IPS DF 6.9 (cell line): Measurements from ENCODE around the gene RASSF3.

Experiments
- DNase-seq: peaks from one replicate; pipeline ENCODE4 v3.0.0-alpha.2; 2013; ENCODE audit warnings: low read depth, low spot score
- H3K27ac ChIP-seq: one replicate; pipeline ENCODE4 v1.5.1; 2013; ENCODE audit warnings: low read length, control low read depth
- H3K27me3 ChIP-seq: 2 replicates; pipeline ENCODE4 v1.6.1; 2013; ENCODE audit warnings: mild to moderate bottlenecking, low read length; ENCODE audit not compliant: control insufficient read depth, insufficient read depth
- H3K36me3 ChIP-seq: 2 replicates; pipeline ENCODE4 v1.6.1; 2013; ENCODE audit warnings: low read length; ENCODE audit not compliant: control insufficient read depth, insufficient read depth
- H3K4me1 ChIP-seq: 2 replicates; pipeline ENCODE4 v1.6.1; 2013; ENCODE audit warnings: low read length; ENCODE audit not compliant: control insufficient read depth, insufficient read depth
- H3K4me3 ChIP-seq: 2 replicates; pipeline ENCODE4 v1.5.1; 2013; ENCODE audit warnings: mild to moderate bottlenecking, low read length
- H3K9me3 ChIP-seq: 2 replicates; pipeline ENCODE4 v1.6.1; 2013; ENCODE audit warnings: low read length, inconsistent platforms; ENCODE audit not compliant: control insufficient read depth, insufficient read depth
- WGBS: extraction: QIAGEN DNeasy Blood & Tissue Kit; methylation state at CpG from one replicate; pipeline ENCODE4 v1.1.7; 2013; ENCODE audit warnings: mixed read lengths, missing lambda C conversion rate; ENCODE audit not compliant: insufficient read length, insufficient coverage; 5-methylcytosine and 5-hydroxymethylcytosine counted together

The RASSF3 gene

DNA sequence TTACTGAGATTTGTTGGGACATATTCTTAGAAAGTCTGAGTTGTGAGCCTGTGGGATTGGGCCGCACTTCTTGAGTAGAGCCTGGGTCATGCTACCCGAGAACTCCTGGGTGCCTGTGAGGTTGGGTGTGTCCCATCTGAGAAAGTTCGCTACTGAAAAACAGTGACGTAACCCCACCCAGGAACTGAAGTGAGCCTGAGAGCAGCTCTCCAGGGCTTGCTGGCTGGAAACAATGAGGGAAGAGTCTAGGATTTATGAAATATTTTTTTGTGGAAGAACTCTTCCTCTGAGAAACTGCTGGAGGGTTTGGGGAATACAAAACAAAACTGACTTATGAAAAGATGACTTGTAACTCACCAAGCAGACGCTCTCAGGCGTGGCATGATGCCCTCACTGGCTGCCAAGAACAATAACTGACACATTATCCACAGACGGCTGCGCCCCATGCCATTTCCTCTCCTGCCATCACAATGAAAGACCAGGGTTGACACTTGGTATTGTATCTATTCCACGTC is 69.2 kb downstream of the RASSF3 start:
- Histone ChIP-seq H3K27me3 (no peaks in the 10 kb centered on the region), H3K4me3 (no peak overlapping the region), H3K36me3 (no peaks in the 10 kb centered on the region; the same call in 1 of the 2 replicates), H3K9me3 (no peaks in the 10 kb centered on the region), H3K27ac (no peak overlapping the region), H3K4me1 (peaks cover 6% of the 10 kb centered on the region)
- no CpG with 5 or more reads among the region's 9 CpGs for WGBS
- DNase-seq, result no peak

DNA sequence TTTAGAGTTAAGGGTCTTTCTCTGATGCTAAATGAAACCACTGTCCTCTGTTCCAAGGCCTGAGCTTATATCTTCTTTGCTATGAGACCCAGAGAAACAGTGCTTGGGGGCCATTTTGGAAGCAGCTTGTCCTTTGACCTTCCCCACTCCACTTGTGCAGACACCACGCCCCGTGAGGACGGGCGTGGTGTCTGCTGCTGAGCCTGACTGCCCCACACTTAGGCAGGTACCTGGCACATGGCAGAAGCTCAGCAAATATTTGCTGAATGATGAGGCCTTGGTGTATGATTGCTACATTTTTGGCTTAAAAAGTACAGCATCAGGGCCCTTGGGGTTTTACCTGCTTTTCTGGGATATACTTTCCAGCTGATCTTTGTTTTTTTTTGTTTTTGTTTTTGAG is 69.9 kb downstream of the RASSF3 start:
- Histone ChIP-seq H3K4me1 (peaks cover 6% of the 10 kb centered on the region; the same call in 1 of the 2 replicates), H3K27ac (no peak overlapping the region), H3K4me3 (no peak overlapping the region), H3K9me3 (no peaks in the 10 kb centered on the region), H3K36me3 (no peaks in the 10 kb centered on the region), H3K27me3 (no peaks in the 10 kb centered on the region)
- no CpG with 5 or more reads among the region's 4 CpGs for WGBS
- no peak for DNase-seq

DNA sequence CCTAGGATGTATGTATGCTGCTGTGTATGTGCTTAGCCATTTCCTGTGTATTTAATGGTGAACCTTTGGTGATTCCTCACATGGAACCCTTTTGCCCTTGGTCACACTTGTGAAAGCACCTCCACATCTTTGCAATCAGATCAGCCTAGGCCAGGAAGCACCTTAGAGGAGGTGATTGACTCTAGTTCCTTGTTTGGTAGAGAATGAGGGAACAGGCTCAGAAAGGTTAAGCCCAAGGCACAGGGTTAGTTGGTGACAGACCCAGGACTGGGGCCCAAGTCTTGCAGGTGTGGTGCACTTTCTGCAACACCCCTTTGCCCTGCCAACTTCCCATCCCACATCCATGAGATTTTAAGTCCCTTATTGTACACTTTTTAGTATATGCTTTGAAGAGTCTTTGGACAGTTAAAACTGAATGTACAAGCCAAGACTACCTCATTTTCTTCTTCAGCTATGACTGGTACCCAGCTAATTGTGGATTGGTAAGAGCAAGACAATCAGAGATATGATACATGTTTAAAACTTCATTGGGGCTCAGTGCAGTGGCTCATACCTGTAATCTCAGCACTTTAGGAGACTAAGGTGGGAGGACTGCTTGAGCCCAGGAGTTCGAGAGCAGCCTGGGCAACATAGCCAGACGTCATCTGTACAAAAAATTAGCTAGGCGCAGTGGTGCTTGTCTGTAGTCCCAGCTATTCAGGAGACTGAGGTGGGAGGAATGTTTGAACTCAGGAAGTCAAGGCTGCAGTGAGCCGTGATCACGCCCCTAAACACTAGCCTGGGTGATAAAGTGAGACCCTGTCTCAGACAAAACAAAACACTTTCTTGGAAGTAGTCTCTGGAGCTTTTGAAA is 71.1 kb downstream of the RASSF3 start:
- Histone ChIP-seq H3K4me3 (no peak overlapping the region), H3K27me3 (no peaks in the 10 kb centered on the region), H3K36me3 (0 out of 2 replicates have a peak, but pooled peaks cover 3% of the 10 kb centered on the region), H3K27ac (no peak overlapping the region), H3K4me1 (peaks cover 4% of the 10 kb centered on the region; the same call in 1 of the 2 replicates), H3K9me3 (no peaks in the 10 kb centered on the region)
- no CpG with 5 or more reads among the region's 5 CpGs for WGBS
- no peak for DNase-seq

DNA sequence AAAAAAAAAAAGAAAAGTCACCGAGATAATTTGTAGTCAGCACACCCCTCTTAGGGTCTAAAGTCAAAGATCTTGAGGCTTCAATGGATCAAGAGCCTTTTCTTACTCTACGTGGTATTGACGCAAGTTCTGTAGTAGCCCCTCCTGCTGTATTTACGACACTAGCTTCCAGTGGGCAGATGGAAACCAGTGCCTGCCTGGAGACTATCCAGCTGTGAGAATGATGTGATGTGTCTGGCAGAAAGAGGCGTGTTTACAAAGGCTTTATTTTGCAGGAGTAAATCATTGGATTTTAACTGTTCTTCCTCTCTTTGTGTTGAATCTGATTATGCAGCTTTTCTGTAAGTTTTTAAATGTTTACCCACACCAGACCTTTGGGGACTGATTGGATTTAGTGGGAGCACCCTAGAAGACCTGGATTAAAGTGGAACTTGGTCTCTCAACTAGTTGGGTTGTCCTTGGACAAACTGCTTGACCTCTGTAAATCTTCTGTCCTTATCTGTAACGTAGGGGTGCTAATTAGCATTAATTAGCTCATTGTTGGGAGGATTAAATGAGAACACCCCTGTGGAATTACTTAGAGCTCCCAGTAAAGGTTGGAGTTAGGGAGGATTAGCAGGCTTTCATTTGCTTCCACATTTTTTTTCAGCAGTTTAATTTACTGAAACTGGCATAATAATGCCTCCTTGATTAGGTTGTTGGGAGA is 72.4 kb downstream of the RASSF3 start:
- Histone ChIP-seq H3K9me3 (no peaks in the 10 kb centered on the region), H3K4me3 (no peak overlapping the region), H3K27ac (no peak overlapping the region)

DNA sequence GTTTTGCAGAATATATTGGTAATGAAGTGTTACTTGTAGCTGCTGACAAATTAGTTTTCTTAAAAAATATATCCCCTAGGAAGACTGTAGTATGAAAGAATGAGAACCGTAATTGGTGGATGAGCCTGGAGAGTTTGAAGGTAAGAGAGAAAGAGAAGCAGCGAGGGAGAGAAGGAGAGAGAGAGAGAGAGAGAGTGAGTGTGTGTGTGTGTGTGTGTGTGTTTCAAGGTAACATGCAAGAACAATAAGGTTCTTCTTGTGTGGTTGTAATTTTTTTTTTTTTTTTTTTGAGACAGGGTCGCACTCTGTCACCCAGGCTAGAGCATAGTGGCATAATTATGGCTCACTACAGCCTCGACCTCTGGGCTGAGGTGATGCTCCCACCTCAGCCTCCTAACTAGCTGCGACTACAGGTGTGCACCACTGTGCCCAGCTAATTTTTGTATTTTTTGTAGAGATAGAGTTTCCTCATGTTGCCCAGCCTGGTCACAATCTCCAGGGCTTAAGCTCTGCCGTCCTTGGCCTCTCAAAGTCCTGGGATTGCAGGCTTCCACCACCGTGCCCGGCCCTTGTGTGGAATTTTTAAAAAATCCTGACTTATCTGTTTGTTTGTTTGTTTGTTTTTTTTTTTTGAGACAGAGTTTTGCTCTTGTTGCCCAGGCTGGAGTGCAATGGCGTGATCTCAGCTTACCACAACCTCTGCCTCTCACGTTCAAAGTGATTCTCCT is 73.7 kb downstream of the RASSF3 start:
- H3K4me3 ChIP-seq, result no peak overlapping the region
- H3K36me3 ChIP-seq, result 0 out of 2 replicates have a peak, but pooled peaks cover 3% of the 10 kb centered on the region
- H3K4me1 ChIP-seq, result peaks cover 7% of the 10 kb centered on the region; the same call in 1 of the 2 replicates
- H3K27me3 ChIP-seq, result no peaks in the 10 kb centered on the region
- no peak overlapping the region for H3K27ac ChIP-seq
- H3K9me3 ChIP-seq, result no peaks in the 10 kb centered on the region
- WGBS, result 100% methylated on average over 1 of the region's 10 CpGs
- no peak for DNase-seq

More for the DNA sequence above, 72.4 kb downstream of the RASSF3 start:
- peaks cover 6% of the 10 kb centered on the region; the same call in 1 of the 2 replicates for H3K4me1 ChIP-seq
- DNase-seq, result no peak
- H3K27me3 ChIP-seq, result no peaks in the 10 kb centered on the region
- 0 out of 2 replicates have a peak, but pooled peaks cover 3% of the 10 kb centered on the region for H3K36me3 ChIP-seq
- no CpG with 5 or more reads among the region's 6 CpGs for WGBS

DNA sequence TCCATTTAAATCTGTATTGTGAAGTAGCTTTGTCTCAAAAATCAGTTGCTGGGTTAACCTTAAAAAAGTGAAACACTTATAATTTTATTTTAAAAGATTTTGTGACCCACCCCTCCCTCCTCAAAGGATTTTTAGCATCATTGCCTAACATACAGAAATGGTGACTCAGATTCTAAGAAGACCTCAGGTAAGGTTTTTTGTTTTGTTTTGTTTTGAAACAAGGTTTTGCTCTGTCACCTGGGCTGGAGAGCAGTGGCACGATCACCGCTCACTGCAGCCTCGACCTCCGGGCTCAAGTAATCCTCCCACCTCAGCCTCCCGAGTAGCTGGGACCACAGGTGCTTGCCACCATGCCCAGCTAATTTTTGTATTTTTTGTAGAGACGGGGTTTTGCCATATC is 74.8 kb downstream of the RASSF3 start:
- Histone ChIP-seq H3K27me3 (no peaks in the 10 kb centered on the region), H3K4me3 (no peak overlapping the region), H3K9me3 (no peaks in the 10 kb centered on the region), H3K36me3 (0 out of 2 replicates have a peak, but pooled peaks cover 3% of the 10 kb centered on the region), H3K4me1 (peaks cover 7% of the 10 kb centered on the region; the same call in 1 of the 2 replicates), H3K27ac (no peak overlapping the region)
- no peak for DNase-seq
- no CpG with 5 or more reads among the region's 6 CpGs for WGBS

DNA sequence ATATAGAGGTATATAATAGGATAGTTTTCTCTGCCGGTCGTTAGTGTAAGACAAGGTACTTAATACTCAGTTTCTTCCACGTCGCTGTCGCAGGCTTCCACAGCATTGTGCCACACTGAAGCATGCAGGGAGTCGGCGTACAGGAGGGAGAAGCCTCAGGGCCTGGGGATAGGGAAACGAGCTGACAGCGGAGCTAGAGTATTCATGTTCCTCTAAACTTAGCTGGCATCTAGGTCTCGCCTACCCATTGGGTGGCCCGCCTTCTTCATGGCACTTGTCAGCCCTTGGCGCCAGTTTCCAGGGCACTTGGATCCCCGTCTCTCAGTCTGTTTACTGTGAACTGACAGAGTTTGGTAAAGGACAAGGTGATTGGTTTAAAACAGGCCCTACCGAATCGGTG is 75.3 kb downstream of the RASSF3 start:
- Histone ChIP-seq H3K4me3 (no peak overlapping the region), H3K36me3 (0 out of 2 replicates have a peak, but pooled peaks cover 3% of the 10 kb centered on the region), H3K9me3 (no peaks in the 10 kb centered on the region), H3K4me1 (peaks cover 7% of the 10 kb centered on the region; the same call in 1 of the 2 replicates), H3K27me3 (no peaks in the 10 kb centered on the region), H3K27ac (no peak overlapping the region)
- DNase-seq, result no peak
- no CpG with 5 or more reads among the region's 15 CpGs for WGBS

DNA sequence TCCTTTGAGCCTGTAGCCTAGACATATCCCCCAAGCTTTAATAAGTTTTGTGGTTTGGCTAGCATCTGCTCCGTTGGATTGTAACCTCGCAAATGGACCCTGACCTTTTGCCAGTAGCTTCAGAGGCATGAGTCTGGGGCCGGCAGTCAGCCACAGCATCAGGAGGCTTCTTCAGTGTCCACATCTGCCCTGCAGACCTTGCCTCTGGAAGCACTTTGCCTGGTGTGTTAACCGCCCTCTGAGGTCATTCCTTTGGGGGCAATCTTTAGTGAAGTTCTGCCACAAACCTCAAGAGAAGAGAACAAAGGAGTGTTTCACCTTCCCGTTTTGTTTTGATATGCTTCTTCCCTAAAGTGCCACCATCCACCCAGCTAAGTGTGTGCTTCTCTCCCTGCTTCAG is 77.5 kb downstream of the RASSF3 start:
- Histone ChIP-seq H3K4me1 (peaks cover 7% of the 10 kb centered on the region; the same call in 1 of the 2 replicates), H3K36me3 (0 out of 2 replicates have a peak, but pooled peaks cover 3% of the 10 kb centered on the region), H3K9me3 (no peaks in the 10 kb centered on the region), H3K27ac (no peak overlapping the region), H3K27me3 (no peaks in the 10 kb centered on the region), H3K4me3 (no peak overlapping the region)
- no CpG with 5 or more reads among the region's 5 CpGs for WGBS
- DNase-seq, result no peak

DNA sequence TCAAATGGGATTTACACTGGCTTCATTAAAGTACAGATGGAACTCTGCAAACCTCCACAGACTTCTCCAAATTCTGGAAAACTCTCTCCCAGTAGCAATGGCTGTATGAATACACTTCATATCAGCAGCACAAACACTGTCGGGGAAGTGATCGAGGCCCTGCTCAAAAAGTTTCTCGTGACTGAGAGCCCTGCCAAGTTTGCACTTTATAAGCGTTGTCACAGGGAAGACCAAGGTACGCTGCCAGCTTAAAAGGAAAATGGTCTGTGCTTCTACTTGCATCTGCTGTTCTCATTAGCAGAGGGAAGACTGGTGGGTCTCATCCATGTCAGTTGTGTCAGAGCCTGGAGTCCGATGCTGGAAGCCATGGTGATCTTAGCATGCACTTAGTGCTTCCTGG is 77.9 kb downstream of the RASSF3 start:
- Histone ChIP-seq H3K4me3 (no peak overlapping the region), H3K36me3 (0 out of 2 replicates have a peak, but pooled peaks cover 3% of the 10 kb centered on the region), H3K27ac (no peak overlapping the region), H3K9me3 (no peaks in the 10 kb centered on the region), H3K4me1 (peaks cover 5% of the 10 kb centered on the region; the same call in 1 of the 2 replicates), H3K27me3 (no peaks in the 10 kb centered on the region)
- DNase-seq, result no peak
- no CpG with 5 or more reads among the region's 6 CpGs for WGBS

DNA sequence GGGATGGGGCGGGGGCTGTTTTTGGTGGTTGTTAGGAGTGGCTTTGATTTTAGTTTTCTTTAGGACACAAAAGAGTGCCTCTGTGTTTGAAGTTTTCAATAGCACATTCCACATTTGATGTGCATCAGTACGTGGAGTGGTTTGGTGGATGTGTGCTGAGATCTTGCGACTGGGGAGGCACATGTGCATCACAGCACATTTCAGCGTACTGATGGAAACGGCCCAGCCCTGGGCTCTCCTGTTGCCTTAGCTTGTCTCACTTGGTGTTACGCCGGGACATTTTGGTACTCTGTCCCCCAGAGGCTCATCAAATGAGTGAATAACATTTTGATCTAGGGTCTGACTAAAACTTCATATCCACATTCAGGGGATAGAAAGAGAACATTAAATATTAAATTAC is 78.4 kb downstream of the RASSF3 start:
- Histone ChIP-seq H3K27ac (no peak overlapping the region), H3K4me3 (no peak overlapping the region), H3K36me3 (0 out of 2 replicates have a peak, but pooled peaks cover 3% of the 10 kb centered on the region), H3K9me3 (no peaks in the 10 kb centered on the region), H3K4me1 (peaks cover 4% of the 10 kb centered on the region; the same call in 1 of the 2 replicates), H3K27me3 (no peaks in the 10 kb centered on the region)
- no peak for DNase-seq
- no CpG with 5 or more reads among the region's 7 CpGs for WGBS
